Naive thymus-derived CD4-positive, alpha-beta T cell (primary cell): ENCODE measurements around the gene RASA3. TPM values are rescaled to one million over a fixed set of nuclear protein-coding genes. Genes with fewer than 3 reads are reported as not detected.

ENCODE experiments used
- ATAC-seq: fragments of 150-1000 bp; cut with Tn5 transposase; 2 replicates; pipeline ENCODE4 v1.10.0; 2021; ENCODE audit warnings: mild to moderate bottlenecking, moderate library complexity
- CTCF ChIA-PET: fragments of 350-600 bp; sonication (Branson Sonifier 250); formaldehyde crosslinking; loops from one replicate; lab custom pipeline; 2021; ENCODE audit warnings: antibody characterized with exemption; lab: Charles Lee
- POLR2A ChIA-PET: fragments of 350-600 bp; sonication (Branson Sonifier 250); formaldehyde crosslinking; loops from one replicate; lab custom pipeline; 2021; ENCODE audit warnings: antibody characterized with exemption, inconsistent platforms; lab: Charles Lee
- DNase-seq, 9 donors: peaks; one replicate each; pipeline versions ENCODE4 v3.0.0 to v3.0.0-alpha.2; 2020 to 2022; ENCODE audit warnings: mixed read lengths in 1 of 9
- H3K27ac ChIP-seq: one replicate; pipeline ENCODE4 v1.7.0; 2013; ENCODE audit warnings: mild to moderate bottlenecking, low read depth, low read length, moderate library complexity
- H3K27me3 ChIP-seq, 2 donors: one replicate each; pipeline ENCODE4 v1.7.0; 2013; ENCODE audit warnings: low read length in 2 of 2, mild to moderate bottlenecking in 2 of 2, moderate library complexity in 2 of 2; ENCODE audit not compliant: control insufficient read depth in 2 of 2, insufficient read depth in 2 of 2
- H3K36me3 ChIP-seq, 3 experiments: 1 replicate in 2 of 3; 2 replicates in 1 of 3; pipeline ENCODE4 v1.7.0; 2013; ENCODE audit warnings: low read length in 3 of 3, mild to moderate bottlenecking in 3 of 3, moderate library complexity in 1 of 3; ENCODE audit not compliant: insufficient read depth in 3 of 3, control insufficient read depth in 2 of 3
- H3K4me1 ChIP-seq, 2 donors: one replicate each; pipeline ENCODE4 v1.7.0; 2013; ENCODE audit warnings: low read length in 2 of 2, mild to moderate bottlenecking in 2 of 2, moderate library complexity in 1 of 2; ENCODE audit not compliant: control insufficient read depth in 2 of 2, insufficient read depth in 2 of 2
- H3K4me3 ChIP-seq: 2 replicates; pipeline ENCODE4 v1.7.0; 2013; ENCODE audit warnings: mild to moderate bottlenecking, low read length
- H3K9me3 ChIP-seq, 3 experiments: 1 replicate in 2 of 3; 2 replicates in 1 of 3; pipeline ENCODE4 v1.7.0; 2013; ENCODE audit warnings: low read length in 3 of 3; ENCODE audit not compliant: control insufficient read depth in 2 of 3
- H3K27ac Mint-ChIP-seq, 9 donors: one replicate each; pipeline ENCODE4 v1.8.0; 2020 to 2022; ENCODE audit warnings: mixed read lengths in 9 of 9, mild to moderate bottlenecking in 8 of 9, moderate library complexity in 5 of 9, inconsistent platforms in 2 of 9
- H3K27me3 Mint-ChIP-seq, 5 donors: one replicate each; pipeline ENCODE4 v1.8.0; 2021 to 2022; ENCODE audit warnings: mixed read lengths in 5 of 5, mild to moderate bottlenecking in 1 of 5
- H3K36me3 Mint-ChIP-seq, 5 donors: one replicate each; pipeline ENCODE4 v1.8.0; 2020 to 2022; ENCODE audit warnings: mixed read lengths in 5 of 5, mild to moderate bottlenecking in 3 of 5, inconsistent platforms in 1 of 5
- H3K4me1 Mint-ChIP-seq, 7 donors: one replicate each; pipeline ENCODE4 v1.8.0; 2020 to 2022; ENCODE audit warnings: mixed read lengths in 7 of 7, mild to moderate bottlenecking in 3 of 7, inconsistent platforms in 1 of 7
- H3K4me3 Mint-ChIP-seq, 10 donors: one replicate each; pipeline ENCODE4 v1.8.0; 2020 to 2022; ENCODE audit warnings: mild to moderate bottlenecking in 10 of 10, mixed read lengths in 10 of 10, moderate library complexity in 6 of 10, inconsistent platforms in 2 of 10
- H3K9me3 Mint-ChIP-seq, 11 donors: one replicate each; pipeline ENCODE4 v1.8.0; 2020 to 2022; ENCODE audit warnings: mixed read lengths in 11 of 11, mild to moderate bottlenecking in 4 of 11, inconsistent platforms in 1 of 11, moderate library complexity in 1 of 11
- intact Hi-C, 2 donors: fragments of 100-400 bp; cut with micrococcal nuclease; formaldehyde crosslinking; loops; one replicate each; pipeline ENCODE4 v1.15.1; 2023
- polyA plus RNA-seq, 2 donors: library from polyadenylated mRNA; unstranded; fragments of 300-500 nt; fragmentation: Illumina TruSeq; gene quantifications; one replicate each; pipeline ENCODE4 v1.2.3, GENCODE V29; 2021
- total RNA-seq, 6 experiments: library from RNA in 5 of 6; stranded (reverse) in 5 of 6; gene quantifications; 1 replicate in 5 of 6; 2 replicates in 1 of 6; pipeline ENCODE4 v1.2.3 and lab custom pipeline; 2021 to 2026

Gene RASA3
- total and polyA plus RNA-seq, 7 experiments from 2014 or later, result 109 to 227 (median 195) TPM

DNA sequence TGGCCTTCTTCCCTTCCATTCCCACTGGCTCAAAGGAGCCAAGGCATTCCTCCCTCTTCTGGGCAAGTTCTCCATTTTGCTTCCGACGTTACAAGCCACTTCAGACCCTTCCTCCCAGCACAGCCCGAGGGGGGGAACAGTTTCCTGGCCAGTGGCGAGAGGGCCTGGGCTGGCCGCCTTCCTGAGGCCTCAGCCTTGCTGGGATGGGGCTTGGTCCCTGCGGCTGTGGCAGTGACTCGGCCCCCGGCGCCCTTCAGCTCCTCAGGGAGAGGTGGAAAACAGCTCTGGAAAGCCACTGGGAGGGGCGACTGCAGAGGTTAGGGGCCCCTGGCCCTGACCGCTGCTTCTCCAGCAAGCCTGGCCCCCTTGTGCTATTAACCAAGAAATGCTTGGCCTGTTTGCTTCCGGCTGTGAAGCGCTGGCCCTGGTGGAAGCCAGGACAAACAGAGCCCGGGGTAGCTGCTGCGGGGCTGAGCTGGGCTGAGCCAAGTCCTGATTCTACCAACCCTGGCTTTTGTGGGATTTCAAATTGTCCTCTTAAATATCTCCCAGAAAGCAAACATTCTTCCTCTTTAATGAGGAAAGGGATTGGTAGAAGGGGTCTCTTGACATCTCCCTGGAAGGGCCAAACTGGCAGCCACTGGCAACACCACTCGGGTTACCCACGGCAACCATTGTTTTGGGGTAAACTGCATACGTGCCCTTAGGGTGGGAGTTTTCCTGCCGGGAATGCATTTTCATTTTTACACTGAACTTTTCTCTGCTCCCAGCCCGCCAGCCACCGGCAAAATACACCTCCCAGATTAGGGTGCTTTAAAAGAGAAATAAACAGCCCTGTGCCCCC, 197.2 kb downstream of the RASA3 start:
- Mint-ChIP-seq H3K27ac (no peak overlapping the region), H3K4me1 (peaks cover 0 to 11% (median 0%) of the 10 kb centered on the region in 7 donors), H3K9me3 (no peaks in the 10 kb centered on the region), H3K27me3 (peaks cover 0 to 21% (median 0%) of the 10 kb centered on the region in 5 donors), H3K36me3 (no peaks in the 10 kb centered on the region), H3K4me3 (no peak overlapping the region)
- ChIA-PET CTCF (no interaction called here), POLR2A (no interaction called here)
- peaks cover 0 to 10% (median 0%) of the 10 kb centered on the region in 3 experiments for H3K36me3 ChIP-seq
- ATAC-seq (no peak), DNase-seq (no peak)
- H3K27me3 ChIP-seq, result peaks cover 0 to 5% of the 10 kb centered on the region in 2 donors
- H3K4me1 ChIP-seq, result peaks cover 0 to 11% of the 10 kb centered on the region in 2 donors
- no peak overlapping the region for H3K4me3 ChIP-seq
- H3K9me3 ChIP-seq, result no peaks in the 10 kb centered on the region
- intact Hi-C loops, result no loop called here
- no peak overlapping the region for H3K27ac ChIP-seq

DNA sequence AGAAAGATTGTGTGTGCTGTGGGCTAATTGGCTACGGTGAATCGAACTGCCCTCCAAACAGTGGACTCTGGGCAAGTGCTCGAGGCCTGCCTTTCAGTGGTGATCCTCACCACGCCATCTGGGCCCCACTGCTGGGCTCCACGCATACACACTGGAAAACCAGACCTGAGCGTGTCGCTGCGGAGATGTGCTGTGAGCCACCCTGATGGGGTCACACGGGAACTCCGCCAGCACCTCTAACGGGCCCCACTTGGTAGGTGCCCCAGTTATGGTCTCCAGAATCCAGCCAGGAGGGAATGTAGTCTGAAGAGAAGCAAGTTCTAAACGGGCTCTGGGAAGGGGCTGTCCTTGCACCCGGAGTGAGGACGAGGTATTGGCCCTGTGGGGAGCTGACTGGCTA, 197.8 kb downstream of the RASA3 start:
- Mint-ChIP-seq H3K27me3 (peaks cover 0 to 21% (median 0%) of the 10 kb centered on the region in 5 donors), H3K36me3 (no peaks in the 10 kb centered on the region), H3K27ac (no peak overlapping the region), H3K4me3 (no peak overlapping the region), H3K4me1 (peaks cover 0 to 11% (median 0%) of the 10 kb centered on the region in 7 donors), H3K9me3 (no peaks in the 10 kb centered on the region)
- intact Hi-C loops, result no loop called here
- Histone ChIP-seq H3K27me3 (peaks cover 0 to 5% of the 10 kb centered on the region in 2 donors), H3K4me3 (no peak overlapping the region), H3K4me1 (peaks cover 0 to 14% of the 10 kb centered on the region in 2 donors), H3K36me3 (peaks cover 0 to 3% (median 0%) of the 10 kb centered on the region in 3 experiments), H3K27ac (no peak overlapping the region), H3K9me3 (no peaks in the 10 kb centered on the region)
- ATAC-seq (no peak), DNase-seq (no peak)
- CTCF ChIA-PET, result no interaction called here
- POLR2A ChIA-PET, result no interaction called here

GRCh38 chr13:113933901-113934300, 198.5 kb downstream of the RASA3 start:
- H3K4me1 ChIP-seq, result peaks cover 0 to 14% of the 10 kb centered on the region in 2 donors
- intact Hi-C loops, result no loop called here
- ChIA-PET CTCF (no interaction called here), POLR2A (no interaction called here)
- H3K36me3 ChIP-seq, result no peaks in the 10 kb centered on the region
- Mint-ChIP-seq H3K4me3 (no peak overlapping the region), H3K9me3 (no peaks in the 10 kb centered on the region), H3K36me3 (no peaks in the 10 kb centered on the region), H3K27ac (no peak overlapping the region), H3K4me1 (peaks cover 0 to 11% (median 0%) of the 10 kb centered on the region in 7 donors), H3K27me3 (peaks cover 0 to 21% (median 0%) of the 10 kb centered on the region in 5 donors)
- no peaks in the 10 kb centered on the region for H3K9me3 ChIP-seq
- DNase-seq (no peak), ATAC-seq (no peak)
- H3K27ac ChIP-seq, result no peak overlapping the region
- peaks cover 0 to 5% of the 10 kb centered on the region in 2 donors for H3K27me3 ChIP-seq
- no peak overlapping the region for H3K4me3 ChIP-seq

GRCh38 chr13:113931841-113932459, 200.5 kb downstream of the RASA3 start:
- Histone ChIP-seq H3K4me3 (no peak overlapping the region), H3K27ac (no peak overlapping the region), H3K27me3 (peaks cover 0 to 5% of the 10 kb centered on the region in 2 donors), H3K36me3 (no peaks in the 10 kb centered on the region), H3K4me1 (peaks cover 0 to 14% of the 10 kb centered on the region in 2 donors), H3K9me3 (no peaks in the 10 kb centered on the region)
- ChIA-PET CTCF (interaction anchor here (0.7 to 1.1 kb wide), 3 partner anchors 113 to 475 kb away, joined by 3 to 9 read pairs (median 6); no protein-coding TSS in a partner anchor), POLR2A (interaction anchor here (0.6 kb wide), 1 partner anchor 298 kb away, joined by 3 read pairs; no protein-coding TSS in a partner anchor)
- H3K27me3 Mint-ChIP-seq, result peaks cover 0 to 19% (median 0%) of the 10 kb centered on the region in 5 donors
- H3K4me3 Mint-ChIP-seq, result no peak overlapping the region
- no peak for DNase-seq
- H3K36me3 Mint-ChIP-seq, result no peaks in the 10 kb centered on the region
- no peak for ATAC-seq
- peaks cover 0 to 11% (median 0%) of the 10 kb centered on the region in 7 donors for H3K4me1 Mint-ChIP-seq
- H3K9me3 Mint-ChIP-seq, result no peaks in the 10 kb centered on the region
- intact Hi-C loops, result no loop called here
- peak overlapping the region in 2 of 9 donors; percentile 18 to 54 for H3K27ac Mint-ChIP-seq

DNA sequence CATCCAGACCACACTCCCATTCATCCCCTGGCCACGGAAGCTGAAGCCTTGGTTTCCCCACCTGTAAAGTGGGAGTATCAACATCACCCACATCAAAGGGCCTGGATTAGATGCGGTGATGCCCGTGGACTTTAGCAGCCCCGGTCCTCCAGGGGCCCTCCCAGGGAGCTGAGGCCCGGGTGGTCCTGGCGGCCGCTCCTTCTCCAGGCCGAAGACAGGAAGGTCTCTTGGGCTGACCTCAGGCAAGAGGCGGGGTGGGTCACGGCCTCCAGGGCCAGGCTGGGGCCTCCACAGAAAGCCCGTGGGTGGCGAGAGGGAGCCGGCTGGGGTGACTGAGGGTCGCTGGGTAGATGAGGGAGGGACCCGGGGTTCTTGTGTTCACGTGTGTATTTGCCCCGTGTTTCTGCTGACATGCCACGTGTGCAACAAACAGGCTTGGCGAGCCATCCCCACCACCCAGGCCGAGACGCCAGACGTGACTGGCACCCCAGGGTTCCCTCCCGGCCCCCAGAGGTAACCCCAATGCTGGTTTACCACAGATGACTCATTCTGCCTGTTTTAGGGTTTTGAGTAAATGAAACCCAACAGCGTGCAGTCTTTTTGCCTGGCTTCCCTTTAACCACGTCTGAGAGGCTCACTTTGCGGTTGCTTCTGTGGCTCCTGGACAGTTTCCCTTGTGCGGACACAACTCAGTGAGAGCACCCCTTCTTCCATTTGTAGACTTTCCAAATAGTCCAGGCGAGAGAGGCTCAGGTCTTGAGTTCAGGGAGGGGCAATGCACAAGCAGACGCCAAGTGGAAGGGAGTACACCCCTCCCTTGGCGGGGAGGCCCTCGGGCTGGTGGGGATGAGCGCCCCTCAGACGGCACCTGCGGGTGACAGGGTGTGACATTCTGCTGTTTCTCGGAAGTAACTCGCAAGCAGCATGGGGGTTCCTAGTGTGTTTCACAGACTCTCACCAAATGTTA, 201.5 kb downstream of the RASA3 start:
- Mint-ChIP-seq H3K36me3 (no peaks in the 10 kb centered on the region), H3K4me1 (peaks cover 0 to 11% (median 0%) of the 10 kb centered on the region in 7 donors), H3K27me3 (peaks cover 0 to 22% (median 0%) of the 10 kb centered on the region in 5 donors), H3K9me3 (no peaks in the 10 kb centered on the region), H3K4me3 (no peak overlapping the region), H3K27ac (peak overlapping the region in 2 of 9 donors; percentile 36 to 54)
- intact Hi-C loops, result no loop called here
- H3K9me3 ChIP-seq, result no peaks in the 10 kb centered on the region
- POLR2A ChIA-PET, result no interaction called here
- peaks cover 0 to 14% of the 10 kb centered on the region in 2 donors for H3K4me1 ChIP-seq
- no peaks in the 10 kb centered on the region for H3K36me3 ChIP-seq
- H3K27ac ChIP-seq, result no peak overlapping the region
- no peak overlapping the region for H3K4me3 ChIP-seq
- peak; percentile 56 for ATAC-seq
- H3K27me3 ChIP-seq, result peaks cover 0 to 5% of the 10 kb centered on the region in 2 donors
- peak in 1 of 9 donors; percentile 41 for DNase-seq
- CTCF ChIA-PET, result no interaction called here
